Pancreas (tissue), 10 donors: Measurements from ENCODE around the gene GMPPB. TPM values are rescaled to one million over a fixed set of nuclear protein-coding genes. Genes with fewer than 3 reads are reported as not detected.

ENCODE experiments used
- ATAC-seq, 4 donors: fragments of 200-7000 bp; cut with Tn5 transposase; one replicate each; pipeline versions ENCODE4 v1.8.0 to v1.9.1; 2020; ENCODE audit warnings: mild to moderate bottlenecking in 4 of 4, moderate library complexity in 4 of 4
- DNase-seq, 6 donors: peaks; one replicate each; pipeline ENCODE4 v3.0.0-alpha.2; 2020
- FAIRE-seq: peaks from 2 replicates; lab custom pipeline; 2012; peaks lifted over from hg19 to GRCh38; lab: Jason Lieb, UNC
- H3K27ac ChIP-seq, 4 donors: fragments of 200-600 bp; sonication (generic); 1 replicate in 3 of 4; 2 replicates in 1 of 4; pipeline versions ENCODE4 v1.5.0 to v1.8.0; 2020
- H3K27me3 ChIP-seq, 4 donors: fragments of 200-600 bp; one replicate each; pipeline ENCODE4 v1.8.0; 2021
- H3K36me3 ChIP-seq, 3 donors: fragments of 200-600 bp; sonication (generic) in 1 of 3; one replicate each; pipeline versions ENCODE4 v1.5.0 to v1.8.0; 2020 to 2021
- H3K4me1 ChIP-seq, 3 donors: fragments of 200-600 bp; one replicate each; pipeline ENCODE4 v1.8.0; 2021
- H3K4me3 ChIP-seq, 4 donors: fragments of 200-600 bp; sonication (generic) in 2 of 4; one replicate each; pipeline versions ENCODE4 v1.5.0 to v1.8.0; 2020 to 2021
- H3K9me3 ChIP-seq, 4 donors: fragments of 200-600 bp; one replicate each; pipeline ENCODE4 v1.8.0; 2021
- CTCF ChIP-seq, 4 donors: fragments of 200-600 bp; sonication (generic) in 3 of 4; IDR thresholded peaks; one replicate each; pipeline versions ENCODE4 v1.5.0 to v1.8.0; 2021; ENCODE audit warnings: antibody characterized with exemption in 4 of 4
- WGBS, 2 donors: extraction: QIAGEN DNeasy Blood & Tissue Kit; methylation state at CpG; one replicate each; pipeline ENCODE4 v1.1.7; 2013; 5-methylcytosine and 5-hydroxymethylcytosine counted together
- intact Hi-C, 3 donors: fragments of 100-400 bp; cut with DNase I; formaldehyde crosslinking; loops; one replicate each; pipeline versions ENCODE4 v1.11.1 to v1.14.2; 2022
- polyA plus RNA-seq, 2 donors: library from polyadenylated mRNA; stranded (reverse); fragments of 200-250 nt; gene quantifications; one replicate each; pipeline ENCODE4 v1.2.3, GENCODE V29; 2013
- total RNA-seq, 6 donors: library from RNA; stranded (reverse); fragmentation: NEBNext Ultra II Directional in 4 of 6; extraction: Animal tissue kit (Norgen Biotek cat#: 25700) in 4 of 6; gene quantifications; one replicate each; pipeline versions ENCODE4 v1.2.1 to v1.2.4, GENCODE V29; 2021 to 2023
- donor health status: healthy with polysubstance abuse.
- donor health status: DM: no; HTN: no; CAD: no; lungs with moderate emphysema.
- donor health status: DM: no; HTN: no; CAD: no.
- donor health status: control.
- donor health status: control.
- donor health status: Bipolar disorder and iron deficiency.
- donor health status: DM: yes; HTN: yes; CAD: no.
- donor health status: DM: no; HTN: no; CAD: no.
- donor health status: DM: no; HTN: no; CAD: no.
- donor health status: DM: yes; HTN: yes; CAD: no.

The GMPPB gene
- total and polyA plus RNA-seq, 8 donors = 22.4 to 46.7 (median 34.5) TPM

GRCh38 chr3:49719214-49719884 lies 4.4 kb downstream of the GMPPB start, which contains the start of gene AMIGO3:
Gene AMIGO3 (minus strand): TSS chr3:49719684. CDS start chr3:49719465, 219 bp downstream.
- ATAC-seq = peak; percentile 53 to 79 (median 75)
- Histone ChIP-seq H3K27me3 (no peaks in the 10 kb centered on the region), H3K4me3 (peak within 1 kb of the TSS in 3 of 4 donors; percentile 35 to 52 (median 42)), H3K27ac (peak within 1 kb of the TSS in 3 of 4 donors; percentile 18 to 37 (median 25)), H3K9me3 (no peaks in the 10 kb centered on the region), H3K4me1 (peaks cover under 1 to 13% (median under 1%) of the 10 kb centered on the region in 3 donors), H3K36me3 (peaks cover 0 to 10% (median 5%) of the 10 kb centered on the region in 3 donors)
- peak; percentile 95 to 98 (median 96) for DNase-seq
- FAIRE-seq = peak; percentile 82
- 1 to 2% methylated on average over 50 of the region's 50 CpGs for WGBS, 2 donors
- intact Hi-C loops = no loop called here
- peak; percentile 14 to 60 (median 45) for TF ChIP-seq CTCF (IDR thresholded peaks at IDR 0.05)

GRCh38 chr3:49718858-49719213 lies 4.9 kb downstream of the GMPPB start:
- no peak for TF ChIP-seq CTCF (IDR thresholded peaks at IDR 0.05)
- WGBS, 2 donors = 15 to 20% methylated on average over 33 of the region's 33 CpGs
- ATAC-seq = peak in 1 of 4 donors; percentile 4
- DNase-seq = peak in 4 of 6 donors; percentile 56 to 88 (median 65)
- no peaks in the 10 kb centered on the region for H3K27me3 ChIP-seq
- H3K27ac ChIP-seq = peak overlapping the region in 1 of 4 donors; percentile 25
- peak overlapping the region in 3 of 4 donors; percentile 35 to 52 (median 42) for H3K4me3 ChIP-seq
- FAIRE-seq = no peak
- intact Hi-C loops = no loop called here
- H3K4me1 ChIP-seq = peaks cover 0 to 13% (median 0%) of the 10 kb centered on the region in 3 donors
- H3K36me3 ChIP-seq = peaks cover 0 to 10% (median 5%) of the 10 kb centered on the region in 3 donors
- no peaks in the 10 kb centered on the region for H3K9me3 ChIP-seq

GRCh38 chr3:49717959-49718857 lies 5.5 kb downstream of the GMPPB start:
- peaks cover 0 to 13% (median 0%) of the 10 kb centered on the region in 3 donors for H3K4me1 ChIP-seq
- peak in 1 of 4 donors; percentile 6 for ATAC-seq

More at GRCh38 chr3:49717959-49718857, 5.5 kb downstream of the GMPPB start:
- Histone ChIP-seq H3K36me3 (peaks cover 0 to 10% (median 5%) of the 10 kb centered on the region in 3 donors), H3K27me3 (no peaks in the 10 kb centered on the region), H3K4me3 (no peak overlapping the region), H3K27ac (no peak overlapping the region), H3K9me3 (no peaks in the 10 kb centered on the region)
- DNase-seq = peak in 5 of 6 donors; percentile 18 to 81 (median 59)
- WGBS, 2 donors = 66 to 71% methylated on average over 73 to 75 of the region's 75 CpGs
- intact Hi-C loops = no loop called here
- FAIRE-seq = no peak
- TF ChIP-seq CTCF (IDR thresholded peaks at IDR 0.05) = no peak
